Measurements from ENCODE around the gene EFHC1.

The EFHC1 gene

DNA sequence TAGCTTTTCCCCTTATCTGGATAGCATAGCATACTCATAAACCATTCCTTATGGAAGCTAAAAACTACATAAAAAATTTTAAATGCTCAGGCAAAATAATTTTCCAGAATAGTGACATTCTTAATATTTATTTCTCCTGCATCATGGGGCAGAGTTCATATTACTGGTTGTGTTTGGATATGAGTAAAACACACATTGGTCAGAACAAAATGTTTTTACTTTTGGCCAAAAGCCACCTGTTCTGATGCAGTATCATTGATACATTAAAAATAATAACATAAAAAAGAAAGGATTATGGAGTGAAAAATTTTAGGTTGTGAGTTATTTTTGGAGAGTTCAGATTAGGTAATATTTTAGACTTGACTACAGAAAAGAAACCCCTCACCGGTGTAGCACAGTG, 123.1 kb downstream of the EFHC1 start:
- no peak for ATAC-seq

- ATAC-seq, result no peak
Measured at GRCh38 chr6:52543729-52544601, 123.8 kb downstream of the EFHC1 start.

DNA sequence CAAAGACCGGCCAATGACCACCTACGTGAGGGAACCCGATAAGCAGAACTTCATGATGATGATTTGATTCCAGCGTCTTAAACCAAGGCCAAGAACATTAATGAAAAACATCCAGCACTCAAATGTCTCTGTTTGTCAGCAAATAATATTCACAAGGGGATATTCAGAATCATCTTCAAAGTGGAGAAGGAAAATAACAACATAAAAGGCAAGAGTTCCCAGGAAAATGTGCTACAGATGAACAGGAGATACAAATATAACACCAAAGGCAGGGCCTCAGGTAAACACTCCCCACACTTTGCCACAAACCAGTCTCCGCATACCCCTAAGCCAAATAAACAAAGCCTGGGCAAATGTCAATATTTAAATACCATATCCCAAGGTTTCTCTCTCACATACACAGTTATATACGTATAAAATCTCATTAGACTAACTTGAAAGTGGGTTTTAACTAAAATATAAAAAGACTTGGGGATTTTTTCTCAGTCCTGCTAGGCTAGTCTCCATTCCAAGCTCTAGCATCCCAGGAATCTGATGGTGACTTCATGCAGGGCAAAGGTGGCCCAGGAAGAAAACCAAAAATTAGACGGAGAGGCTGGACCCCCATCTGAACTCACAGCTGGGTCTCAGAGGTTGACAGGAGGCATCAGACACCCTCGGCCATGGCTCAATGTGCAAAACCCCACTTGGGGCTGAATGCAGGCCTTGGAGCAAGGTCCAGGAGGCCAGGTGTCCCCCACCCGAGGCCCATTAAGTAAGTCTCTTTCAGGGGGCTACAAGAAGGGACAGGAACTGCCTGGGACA, 124.7 kb downstream of the EFHC1 start:
- no peak for ATAC-seq

DNA sequence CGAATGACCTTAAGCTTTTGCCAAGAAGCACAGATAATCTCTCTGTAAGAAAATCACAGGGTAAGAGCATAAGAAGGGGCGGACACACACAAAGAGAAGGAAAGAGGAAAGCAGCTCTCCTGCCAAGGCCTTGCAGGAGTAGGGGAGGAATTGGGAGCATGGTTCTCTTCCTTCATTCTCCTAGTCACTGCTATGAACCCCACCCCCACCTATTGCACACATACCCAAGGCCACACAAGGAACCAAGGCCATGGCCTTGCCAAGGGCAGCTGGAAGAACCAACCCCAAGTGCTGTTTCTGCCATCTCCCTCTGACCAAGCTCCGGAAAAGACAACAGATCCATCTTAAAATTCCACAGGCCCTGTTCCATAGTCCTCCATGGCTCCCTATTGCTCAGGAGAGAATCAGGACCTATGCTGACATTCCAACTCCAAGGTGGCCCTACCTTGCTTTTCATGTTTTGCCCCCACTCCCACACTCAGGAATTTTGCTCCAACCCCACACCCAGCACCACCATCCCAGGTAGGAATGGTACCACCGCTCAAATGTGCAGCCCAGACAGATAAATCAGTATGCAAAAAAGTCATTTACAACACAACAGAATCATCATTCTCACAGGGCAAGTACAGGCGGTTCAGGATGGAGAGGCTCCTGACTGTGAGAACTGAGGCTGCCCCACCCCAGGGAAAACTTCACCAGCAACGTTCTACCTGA, 125.4 kb downstream of the EFHC1 start:
- no peak for ATAC-seq

GRCh38 chr6:52546192-52546591, 126.0 kb downstream of the EFHC1 start:
- peak in 1 of 2 donors; percentile 24 for ATAC-seq

GRCh38 chr6:52546678-52547077, 126.5 kb downstream of the EFHC1 start:
- ATAC-seq, result peak in 1 of 2 donors; percentile 38

- ATAC-seq, result no peak
Measured at GRCh38 chr6:52547647-52548352, 127.7 kb downstream of the EFHC1 start.

DNA sequence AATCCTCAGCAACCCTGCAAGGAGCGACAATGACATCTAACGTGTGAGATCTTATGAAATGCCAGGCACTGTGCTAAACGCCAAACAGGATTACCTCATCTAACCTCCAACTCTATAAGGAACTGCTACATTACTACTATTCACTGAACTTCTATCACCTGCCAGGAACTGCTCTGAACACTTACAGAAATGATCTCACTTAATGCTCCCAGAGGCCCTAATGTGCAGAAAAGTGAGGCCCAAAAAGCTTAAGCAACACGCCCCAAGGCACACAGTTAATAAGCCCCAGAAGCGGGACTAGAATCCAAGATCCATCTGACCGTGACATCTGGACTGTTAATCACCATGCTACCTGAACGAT, 128.2 kb downstream of the EFHC1 start:
- ATAC-seq, result no peak

GRCh38 chr6:52548999-52549398, 128.9 kb downstream of the EFHC1 start:
- no peak for ATAC-seq

- ATAC-seq, result no peak
Measured at GRCh38 chr6:52549428-52549827, 129.3 kb downstream of the EFHC1 start.

DNA sequence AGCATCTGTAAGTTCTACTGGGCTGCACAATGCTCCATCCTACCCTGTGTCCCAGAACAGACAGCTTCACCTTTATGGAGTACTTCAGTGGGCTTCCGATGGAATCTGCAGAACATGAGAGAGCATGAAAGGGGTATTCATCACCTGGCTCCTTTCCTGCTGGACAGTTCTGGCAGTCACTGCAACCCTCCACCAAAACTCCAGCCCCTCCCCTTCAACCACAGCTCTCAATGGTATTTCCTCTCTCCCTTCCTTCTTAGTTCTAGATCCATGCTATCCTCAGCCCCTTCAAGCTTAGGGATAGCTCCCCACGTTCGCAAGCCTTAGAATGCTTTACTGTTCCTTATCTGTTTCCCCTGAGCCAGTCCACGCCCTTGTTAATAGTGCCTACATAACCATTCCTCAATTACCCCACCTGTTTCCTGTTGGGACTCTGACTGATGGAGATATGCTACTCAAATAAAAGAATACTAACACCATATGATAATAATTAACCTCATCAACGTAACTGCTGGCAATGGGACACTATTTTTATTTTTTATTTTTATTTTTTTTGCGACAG, 130.0 kb downstream of the EFHC1 start:
- ATAC-seq, result no peak

GRCh38 chr6:52550870-52551269, 130.7 kb downstream of the EFHC1 start:
- ATAC-seq, result no peak

- no peak for ATAC-seq
Measured at GRCh38 chr6:52551483-52552277, 131.5 kb downstream of the EFHC1 start.

DNA sequence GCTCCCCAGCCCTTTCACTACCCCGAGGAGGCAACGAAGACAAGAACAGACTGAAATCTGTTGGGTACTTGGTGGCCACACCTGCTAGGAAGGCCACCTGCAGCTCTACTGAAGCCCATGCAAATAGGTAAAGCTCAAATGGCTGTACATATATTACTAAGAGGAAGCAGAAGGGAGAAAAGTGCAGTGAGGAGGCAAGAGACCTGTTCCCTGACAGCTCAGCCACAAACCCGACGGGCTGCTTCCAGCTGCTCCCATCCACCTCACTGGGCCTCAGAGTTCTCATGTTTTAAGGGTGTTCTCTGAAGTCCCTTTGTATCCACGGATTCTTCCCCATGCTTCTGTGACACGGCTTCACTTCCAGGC, 132.1 kb downstream of the EFHC1 start:
- no peak for ATAC-seq

DNA sequence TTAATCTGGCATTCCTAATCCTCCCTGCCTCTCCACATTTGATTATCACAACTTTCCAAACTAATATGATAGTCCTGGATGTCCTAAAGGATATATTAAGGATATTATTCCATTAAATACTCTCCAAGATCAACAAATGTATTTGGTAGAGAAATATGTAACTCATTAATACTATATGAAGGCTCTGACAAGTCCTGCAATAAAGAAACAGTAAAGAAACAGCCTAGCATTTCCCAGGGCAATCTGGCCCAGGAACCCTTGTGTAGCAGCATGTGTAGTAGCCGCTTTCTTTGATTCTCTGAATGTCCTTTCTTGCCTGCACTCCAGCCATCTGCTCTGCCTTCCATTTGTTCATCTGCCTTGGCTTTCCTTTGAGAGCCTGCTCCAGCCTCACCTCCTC, 133.0 kb downstream of the EFHC1 start:
- no peak for ATAC-seq

- ATAC-seq, result no peak
Measured at GRCh38 chr6:52553719-52554118, 133.6 kb downstream of the EFHC1 start.

GRCh38 chr6:52554684-52555280, 134.6 kb downstream of the EFHC1 start:
- ATAC-seq, result no peak

GRCh38 chr6:52555518-52556233, 135.5 kb downstream of the EFHC1 start:
- no peak for ATAC-seq

DNA sequence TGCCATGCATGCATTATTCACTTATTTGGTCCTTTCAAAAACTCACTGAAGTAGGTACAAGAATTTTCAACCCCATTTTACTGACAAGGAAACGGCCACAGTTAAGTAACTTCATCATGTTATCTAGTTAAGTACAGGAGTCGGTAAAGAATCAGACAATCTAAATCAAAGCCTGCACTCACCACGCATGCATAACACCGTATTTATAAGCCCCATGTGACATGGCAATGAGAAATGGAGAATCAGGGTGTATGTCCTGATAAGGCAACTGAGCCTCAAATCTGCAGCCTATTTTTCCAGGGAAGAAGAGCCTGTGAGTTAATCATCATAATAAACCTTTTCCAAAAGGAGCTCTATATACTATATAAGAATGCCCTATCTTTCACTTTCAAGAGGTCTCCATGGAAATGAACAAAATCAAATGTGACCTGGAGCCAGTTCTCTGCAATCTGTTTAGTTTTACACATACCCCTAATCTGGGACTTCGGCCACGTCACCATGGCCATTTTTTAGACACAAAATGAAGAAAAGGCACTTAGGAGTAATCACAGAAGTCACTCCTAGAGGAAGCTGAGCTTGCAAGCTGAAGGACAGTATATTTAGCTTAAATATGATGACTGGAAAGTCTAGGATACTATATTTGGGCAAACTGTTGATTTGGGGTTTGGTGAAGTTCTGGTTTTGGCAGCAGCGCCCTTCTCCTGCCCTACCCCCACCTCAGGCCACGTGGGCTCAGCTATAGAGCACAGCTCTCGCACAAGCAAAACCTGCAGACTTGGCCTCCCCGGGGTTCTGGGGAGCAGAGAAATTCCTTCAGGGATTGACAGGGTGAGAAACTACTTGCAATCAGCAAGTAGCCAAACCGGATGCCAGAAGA, 137.5 kb downstream of the EFHC1 start:
- no peak for ATAC-seq

All from activated CD4-positive, CD25-positive, alpha-beta regulatory T cell treated with anti-CD3 and anti-CD28 coated beads, Interleukin-2, amount 50 U/mL, for 24 hours (primary cell).